NCI-H2196 treated with DMSO at 0.1 percent for 48 hours (cell line): ENCODE measurements around the gene OR2H1.

Experiments used
- DNase-seq: peaks from one replicate; lab custom pipeline; 2025; ENCODE audit not compliant: unreplicated experiment; lab: John Stamatoyannopoulos, UW

Gene OR2H1

GRCh38 chr6:29483186-29483585 is 26.2 kb downstream of the OR2H1 start:
- no peak for DNase-seq

- DNase-seq, result no peak
Measured at GRCh38 chr6:29483735-29484134, 26.8 kb downstream of the OR2H1 start.

GRCh38 chr6:29486577-29486976 is 29.6 kb downstream of the OR2H1 start:
- no peak for DNase-seq

- DNase-seq, result no peak
Measured at GRCh38 chr6:29487131-29487530, 30.2 kb downstream of the OR2H1 start.

- no peak for DNase-seq
Measured at GRCh38 chr6:29487660-29488059, 30.7 kb downstream of the OR2H1 start, which contains the start of gene MAS1L. TSS of gene MAS1L (minus strand) at chr6:29487956. CDS start at chr6:29487902, 54 bp downstream.

- DNase-seq, result no peak
Measured at GRCh38 chr6:29488874-29489273, 31.9 kb downstream of the OR2H1 start.

- DNase-seq, result no peak
Measured at GRCh38 chr6:29489286-29489685, 32.3 kb downstream of the OR2H1 start.

GRCh38 chr6:29490055-29490454 is 33.1 kb downstream of the OR2H1 start:
- DNase-seq, result no peak

GRCh38 chr6:29490552-29490951 is 33.6 kb downstream of the OR2H1 start:
- no peak for DNase-seq

- DNase-seq, result no peak
Measured at GRCh38 chr6:29491574-29491973, 34.6 kb downstream of the OR2H1 start.

GRCh38 chr6:29493261-29493660 is 36.3 kb downstream of the OR2H1 start:
- no peak for DNase-seq

GRCh38 chr6:29494131-29494530 is 37.2 kb downstream of the OR2H1 start:
- DNase-seq, result no peak

GRCh38 chr6:29495571-29495970 is 38.6 kb downstream of the OR2H1 start:
- no peak for DNase-seq

GRCh38 chr6:29496961-29497360 is 40.0 kb downstream of the OR2H1 start:
- no peak for DNase-seq

GRCh38 chr6:29499704-29500103 is 42.7 kb downstream of the OR2H1 start:
- no peak for DNase-seq

- no peak for DNase-seq
Measured at GRCh38 chr6:29500594-29500993, 43.6 kb downstream of the OR2H1 start.

GRCh38 chr6:29501106-29501505 is 44.2 kb downstream of the OR2H1 start:
- DNase-seq, result no peak

GRCh38 chr6:29502181-29502580 is 45.2 kb downstream of the OR2H1 start:
- DNase-seq, result no peak

GRCh38 chr6:29502597-29502996 is 45.6 kb downstream of the OR2H1 start:
- DNase-seq, result no peak

GRCh38 chr6:29504961-29505360 is 48.0 kb downstream of the OR2H1 start:
- DNase-seq, result no peak

- DNase-seq, result no peak
Measured at GRCh38 chr6:29505808-29506207, 48.9 kb downstream of the OR2H1 start.

GRCh38 chr6:29506446-29507067 is 49.6 kb downstream of the OR2H1 start:
- no peak for DNase-seq

GRCh38 chr6:29507319-29507718 is 50.4 kb downstream of the OR2H1 start:
- DNase-seq, result no peak
